GM08714 (cell line): Measurements from ENCODE around the gene MYO10.
"Not testable (repeated sequence)": the region's sequence is repeated elsewhere in the genome, so short reads cannot be mapped to it uniquely, and the experiment has no call there.

Experiments
- H3K4me3 ChIP-seq: fragments of 200-500 bp; sonication (Bioruptor generic); 2 replicates; pipeline ENCODE4 v1.5.1; 2014; ENCODE audit warnings: mild to moderate bottlenecking, low read length, inconsistent platforms
- ZNF274 ChIP-seq: IDR thresholded peaks from 2 replicates; pipeline ENCODE4 v1.6.1; 2012; ENCODE audit warnings: mild to moderate bottlenecking, low read depth, low read length

MYO10 gene

DNA sequence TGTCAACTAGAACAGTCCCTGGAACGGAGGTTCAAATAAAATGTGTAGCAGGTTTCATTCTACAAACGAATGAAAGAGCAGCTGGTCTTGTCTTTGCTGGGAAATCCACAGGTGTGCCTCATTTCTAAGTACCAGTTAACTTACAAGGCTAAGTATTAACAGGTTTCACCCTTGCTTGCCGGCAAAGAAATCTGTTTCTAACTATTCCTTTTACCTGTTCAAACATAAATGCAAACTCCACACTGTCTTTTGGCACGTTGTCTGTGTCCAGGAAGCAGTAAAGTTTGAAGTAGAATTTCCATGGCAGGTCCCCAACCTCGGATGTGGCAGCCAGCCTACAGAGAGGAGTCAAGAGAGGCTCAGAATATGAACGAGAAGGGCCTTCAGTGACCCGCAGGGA is 264.9 kb downstream of the MYO10 start:
- TF ChIP-seq ZNF274 = no peak
- H3K4me3 ChIP-seq = no peak overlapping the region

DNA sequence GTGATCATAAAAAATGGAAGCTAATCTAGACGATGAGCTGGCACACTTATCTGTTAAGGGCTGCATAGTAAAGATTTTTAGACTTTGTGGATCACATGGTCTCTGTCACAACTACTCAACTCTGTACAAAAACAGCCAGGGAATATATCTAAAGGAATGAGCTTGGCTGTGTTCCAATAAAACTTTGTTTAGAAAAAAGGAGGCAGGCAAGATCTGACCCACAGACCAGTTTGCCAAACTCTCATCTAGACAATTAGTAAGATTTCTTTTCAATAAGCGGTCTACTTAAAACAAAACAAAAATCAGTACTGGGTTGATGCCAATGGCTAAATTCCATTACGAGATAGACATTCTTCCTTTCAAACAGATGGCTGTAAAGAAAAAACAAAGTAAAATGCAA is 266.3 kb downstream of the MYO10 start:
- TF ChIP-seq ZNF274 = no peak
- H3K4me3 ChIP-seq = no peak overlapping the region

DNA sequence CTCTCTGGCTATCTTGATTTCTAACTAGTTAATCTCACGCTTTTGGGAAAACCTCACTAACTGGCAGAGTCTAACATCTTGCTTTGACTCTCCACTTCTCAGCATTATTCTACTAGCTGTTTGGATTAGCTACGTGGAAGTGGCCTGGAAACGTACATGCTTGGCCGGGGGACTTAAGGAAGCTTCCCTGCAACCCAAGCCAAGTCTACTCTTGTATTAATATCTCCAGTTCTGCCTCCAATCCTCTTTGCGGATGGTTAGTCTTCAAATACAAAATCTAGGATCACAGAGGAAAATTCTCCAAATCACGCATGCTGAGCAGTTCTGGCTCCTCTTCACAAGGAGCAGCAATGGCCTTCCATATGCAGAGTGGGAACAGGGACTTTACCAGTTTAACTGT is 267.5 kb downstream of the MYO10 start:
- TF ChIP-seq ZNF274 = no peak
- no peak overlapping the region for H3K4me3 ChIP-seq

DNA sequence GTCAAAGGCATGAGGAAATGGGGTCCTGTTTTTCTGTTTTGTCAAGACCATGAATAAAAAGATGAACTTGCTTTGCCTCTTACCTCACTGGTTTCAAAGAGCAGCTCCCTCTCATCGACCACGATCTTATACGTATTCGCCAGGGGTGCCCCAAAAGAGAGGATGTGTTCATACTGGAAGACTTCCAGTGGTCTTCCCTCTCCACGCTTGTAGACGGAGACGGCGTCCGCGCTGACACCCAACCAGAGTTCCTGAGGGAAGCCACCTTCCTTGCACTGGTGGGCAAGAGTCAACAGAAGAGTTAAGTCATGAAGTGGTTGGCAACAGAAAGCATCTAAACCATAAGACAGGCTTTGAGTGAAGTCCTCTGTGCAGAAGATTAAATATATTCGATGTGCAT is 267.9 kb downstream of the MYO10 start:
- TF ChIP-seq ZNF274 = no peak
- no peak overlapping the region for H3K4me3 ChIP-seq

DNA sequence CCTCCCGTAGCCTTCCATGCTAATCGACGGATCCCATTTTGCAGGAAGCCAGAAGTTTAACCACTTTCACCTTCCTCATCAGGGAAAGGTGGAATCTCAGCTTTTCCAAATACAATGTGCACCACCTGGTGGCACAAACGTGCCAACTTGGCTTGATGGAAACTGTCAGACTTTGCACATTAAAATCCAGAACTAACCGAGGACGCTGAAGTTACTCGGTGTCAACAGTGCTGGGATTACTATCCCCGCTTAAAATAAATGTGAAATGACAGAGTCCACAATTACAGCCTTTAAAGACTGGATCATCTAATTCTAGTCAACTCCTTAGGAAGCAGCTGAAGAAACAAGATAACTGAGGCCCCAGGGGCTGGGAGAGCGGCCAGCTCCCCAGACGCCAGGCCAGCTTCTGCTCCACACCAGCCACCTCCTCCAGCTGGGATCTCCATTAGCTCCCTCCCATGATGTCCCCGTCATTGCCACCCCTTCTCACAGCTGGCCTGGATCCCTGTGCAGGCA is 269.1 kb downstream of the MYO10 start:
- TF ChIP-seq ZNF274 = no peak
- no peak overlapping the region for H3K4me3 ChIP-seq

DNA sequence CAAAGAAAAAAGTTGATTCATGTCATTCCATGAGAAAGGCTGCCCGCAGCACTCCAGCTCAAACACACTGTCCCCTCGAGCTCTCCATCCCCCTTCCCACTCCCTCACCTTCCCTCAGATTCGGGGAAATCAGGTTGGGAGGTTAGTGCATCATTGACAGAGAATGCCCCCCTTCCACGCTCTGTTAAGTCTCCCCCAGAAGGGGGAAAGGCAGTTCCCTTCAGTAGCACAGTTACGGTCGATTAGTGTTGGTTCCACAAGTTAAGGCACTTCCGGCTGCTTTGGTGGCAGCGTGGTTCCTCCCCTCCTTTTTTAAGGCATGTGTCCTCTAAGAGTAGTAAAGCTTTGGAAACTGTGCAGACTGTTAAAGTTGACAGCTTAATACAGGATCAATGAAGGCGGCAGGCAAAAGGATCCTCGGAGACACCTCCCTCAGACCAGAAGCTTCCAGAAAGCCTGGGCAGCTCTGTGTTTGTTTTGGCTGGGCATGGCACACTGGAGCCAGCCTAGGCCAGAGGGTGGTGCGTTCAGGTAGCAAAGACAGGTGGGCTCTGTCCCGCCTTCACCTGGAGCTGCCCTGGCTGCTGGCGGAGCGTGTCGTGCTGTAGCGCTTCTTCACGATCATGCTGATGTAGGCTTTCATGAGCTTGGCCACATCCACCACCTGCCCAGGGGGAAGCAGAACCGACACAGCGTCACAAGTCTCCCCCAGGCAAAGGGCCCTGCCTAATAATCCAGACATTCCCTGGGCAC is 269.8 kb downstream of the MYO10 start:
- H3K4me3 ChIP-seq = no peak overlapping the region
- no peak for TF ChIP-seq ZNF274

DNA sequence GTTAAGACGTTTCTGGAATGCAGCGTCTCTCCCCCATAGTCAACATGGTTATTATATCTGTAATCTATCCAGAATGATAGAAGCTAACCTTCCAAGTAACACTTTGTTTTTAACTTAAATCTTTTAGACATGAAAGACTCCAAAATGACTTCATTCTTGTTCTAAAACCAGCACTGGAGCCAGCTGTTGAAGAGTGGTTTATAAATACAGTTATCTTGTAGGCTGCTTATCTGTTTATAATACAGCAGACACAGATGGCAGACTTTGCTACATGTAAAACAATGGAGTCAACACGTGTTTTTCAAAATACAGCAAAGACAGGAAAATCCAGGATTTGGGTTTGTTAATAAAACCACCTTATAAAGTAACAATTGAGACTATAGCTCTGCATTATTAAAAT is 270.5 kb downstream of the MYO10 start:
- H3K4me3 ChIP-seq = no peak overlapping the region
- TF ChIP-seq ZNF274 = no peak

DNA sequence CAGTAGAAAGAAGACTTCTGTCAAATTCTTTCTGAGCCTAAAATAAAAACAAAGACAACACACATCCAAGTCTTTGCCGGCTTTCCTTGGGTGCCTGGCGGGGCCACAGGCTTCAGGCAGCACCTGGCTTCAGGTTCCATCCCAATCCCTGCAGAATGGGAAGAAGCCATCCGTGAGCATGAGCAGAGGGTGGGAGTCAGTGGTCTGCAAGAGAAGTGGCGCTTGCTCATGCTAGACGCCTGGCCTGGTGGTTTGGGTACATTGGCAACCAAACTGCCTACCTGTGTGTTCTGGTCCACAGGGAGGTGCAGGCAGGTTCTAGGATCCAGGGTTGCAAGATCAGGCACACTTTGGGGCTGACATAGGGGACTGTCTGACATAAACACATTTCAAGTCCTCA is 271.7 kb downstream of the MYO10 start:
- H3K4me3 ChIP-seq = no peak overlapping the region
- TF ChIP-seq ZNF274 = no peak

DNA sequence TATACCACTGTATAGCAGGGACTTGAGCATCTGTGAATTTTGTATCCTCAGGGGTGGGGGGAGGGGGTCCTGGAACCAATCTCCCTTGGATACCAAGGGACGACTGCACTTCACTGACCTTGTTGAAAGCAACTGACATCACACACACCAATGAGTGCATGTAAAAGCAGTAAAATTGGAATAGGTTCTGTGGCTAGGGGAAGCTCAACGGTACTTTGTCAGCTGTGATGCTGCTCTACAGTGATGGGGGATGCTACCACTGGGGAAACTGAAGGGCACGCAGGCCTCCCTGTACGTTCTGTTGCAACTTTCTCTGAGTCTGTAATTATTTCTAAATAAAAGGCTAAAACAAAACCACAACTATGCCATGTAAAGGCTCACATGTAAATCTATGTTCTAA is 272.2 kb downstream of the MYO10 start:
- no peak overlapping the region for H3K4me3 ChIP-seq
- no peak for TF ChIP-seq ZNF274

DNA sequence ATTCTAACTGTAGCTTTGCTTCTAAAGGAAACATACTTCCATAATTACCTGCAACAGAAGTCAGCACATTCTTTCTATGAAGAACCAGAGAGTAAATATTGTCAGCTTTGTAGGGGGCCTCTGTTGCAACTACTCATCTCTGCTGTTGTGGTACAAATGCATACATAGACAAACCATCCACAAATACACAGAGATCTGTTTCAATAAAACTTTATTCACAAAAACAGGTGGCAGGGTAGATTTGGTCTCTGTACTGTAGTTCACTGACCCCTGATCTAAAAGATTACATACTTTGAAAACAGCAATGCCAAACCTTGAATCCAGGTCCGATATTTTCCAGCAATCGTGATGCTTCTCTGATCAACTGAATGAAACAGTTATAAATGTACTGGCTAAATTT is 274.4 kb downstream of the MYO10 start:
- TF ChIP-seq ZNF274 = no peak
- no peak overlapping the region for H3K4me3 ChIP-seq

DNA sequence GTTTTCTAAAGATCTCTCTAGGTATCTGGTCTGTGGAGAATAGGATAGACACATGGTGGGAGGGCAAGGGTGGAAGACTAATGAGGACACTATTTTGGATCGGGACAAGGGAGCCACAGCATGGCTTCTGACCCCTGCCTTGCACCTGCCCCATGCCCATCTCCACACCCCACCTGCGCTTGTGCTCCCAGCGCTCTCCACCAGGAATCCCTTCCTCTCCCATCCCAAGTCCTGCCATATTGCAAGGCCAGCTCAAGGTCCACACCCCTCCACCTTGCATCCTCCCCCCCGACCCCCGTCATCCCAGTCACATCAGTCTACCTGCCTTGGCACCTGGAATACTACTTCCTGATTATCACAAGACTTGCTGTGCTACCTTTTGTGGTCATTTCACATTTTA is 275.1 kb downstream of the MYO10 start:
- no peak for TF ChIP-seq ZNF274
- H3K4me3 ChIP-seq = no peak overlapping the region

DNA sequence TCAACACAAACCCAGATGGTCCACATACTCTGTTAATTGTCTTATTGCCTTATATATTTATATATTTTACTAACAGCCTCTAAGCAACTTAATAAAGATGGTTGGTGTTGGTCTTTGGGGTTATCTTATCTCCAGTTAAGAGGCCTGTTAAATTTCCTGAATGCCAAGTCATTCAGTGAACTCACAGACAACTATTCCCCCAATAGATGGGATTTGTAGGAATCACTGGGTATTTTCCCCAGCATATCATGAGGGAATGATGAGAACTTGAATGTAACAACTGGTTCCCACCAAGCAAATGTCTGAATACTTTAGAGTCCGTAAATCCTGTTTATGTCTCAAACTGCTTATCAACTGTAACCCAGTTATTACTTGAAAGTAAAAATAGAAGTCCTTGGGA is 276.6 kb downstream of the MYO10 start:
- H3K4me3 ChIP-seq = no peak overlapping the region
- TF ChIP-seq ZNF274 = no peak

DNA sequence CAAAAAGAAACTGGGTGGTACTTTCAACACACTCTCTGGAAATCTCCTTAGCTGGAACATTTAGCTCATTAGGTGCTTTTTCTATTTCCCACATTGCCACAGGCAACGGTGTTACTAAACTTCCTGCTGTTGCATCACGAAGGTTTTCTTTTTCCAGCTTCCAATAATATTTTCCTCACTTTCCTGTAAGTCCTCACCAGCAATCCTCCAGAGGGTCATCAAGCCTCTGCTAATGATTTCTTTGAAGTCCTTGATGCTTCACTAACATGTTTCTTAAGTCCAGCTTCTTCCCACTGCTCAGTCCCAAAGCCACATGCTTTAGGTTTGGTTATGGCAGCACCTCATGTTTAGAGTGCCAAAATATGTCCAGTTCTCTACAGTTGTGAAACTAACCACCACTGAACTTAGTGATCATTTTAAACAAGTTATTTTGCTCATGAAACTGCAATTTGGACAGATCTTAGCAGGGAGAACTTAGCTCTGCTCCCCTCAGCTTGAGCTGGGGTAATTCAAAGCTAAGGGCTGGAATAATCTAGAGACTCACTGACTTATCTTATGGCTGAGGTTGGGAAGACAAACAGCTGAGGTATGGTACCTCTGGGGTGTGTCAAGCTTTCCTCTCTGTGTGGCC is 279.4 kb downstream of the MYO10 start:
- no peak for TF ChIP-seq ZNF274
- H3K4me3 ChIP-seq = no peak overlapping the region

DNA sequence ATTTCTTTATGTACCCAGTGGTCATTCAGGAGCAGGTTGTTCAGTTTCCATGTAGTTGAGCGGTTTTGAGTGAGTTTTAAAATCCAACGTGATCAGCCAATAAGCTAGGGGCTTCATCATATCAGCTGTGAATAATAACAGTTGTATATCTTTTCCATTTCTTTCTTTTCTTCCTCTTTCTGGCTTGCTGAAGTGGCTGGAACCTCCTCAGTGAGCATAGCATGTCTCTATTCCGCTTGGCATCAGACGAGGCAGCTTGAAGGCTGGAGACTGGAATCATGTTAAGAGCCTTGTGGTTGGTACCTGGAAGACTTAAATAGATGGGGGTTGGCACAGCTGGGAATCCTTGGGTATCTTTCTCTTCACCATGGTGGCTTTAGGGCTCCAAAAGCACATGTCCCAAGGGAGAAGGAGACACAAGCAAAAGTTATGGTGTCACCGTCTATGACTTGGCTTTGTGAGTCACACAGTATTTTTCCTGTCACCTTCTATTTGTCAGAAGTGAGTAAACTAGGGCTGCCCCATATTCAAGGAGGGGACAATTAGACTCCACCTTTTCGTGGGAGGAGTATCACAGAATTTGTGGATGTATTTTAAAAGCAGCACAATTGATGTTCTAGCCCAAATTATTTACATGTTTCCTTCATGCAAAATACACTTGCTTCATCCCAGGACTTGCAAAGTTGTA is 281.3 kb downstream of the MYO10 start:
- no peak overlapping the region for H3K4me3 ChIP-seq
- no peak for TF ChIP-seq ZNF274

DNA sequence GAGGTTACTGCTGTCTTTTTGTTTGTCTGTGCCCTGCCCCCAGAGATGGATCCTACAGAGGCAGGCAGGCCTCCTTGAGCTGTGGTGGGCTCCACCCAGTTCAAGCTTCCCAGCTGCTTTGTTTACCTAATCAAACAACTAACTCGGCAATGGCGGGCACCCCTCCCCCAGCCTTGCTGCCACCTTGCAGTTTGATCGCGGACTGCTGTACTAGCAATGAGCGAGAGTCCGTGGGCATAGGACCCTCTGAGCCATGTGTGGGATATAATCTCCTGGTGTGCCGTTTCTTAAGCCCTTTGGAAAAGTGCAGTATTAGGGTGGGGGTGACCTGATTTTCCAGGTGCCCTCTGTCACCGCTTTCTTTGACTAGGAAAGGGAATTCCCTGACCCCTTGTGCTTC is 287.3 kb downstream of the MYO10 start:
- not testable (repeated sequence) for H3K4me3 ChIP-seq

DNA sequence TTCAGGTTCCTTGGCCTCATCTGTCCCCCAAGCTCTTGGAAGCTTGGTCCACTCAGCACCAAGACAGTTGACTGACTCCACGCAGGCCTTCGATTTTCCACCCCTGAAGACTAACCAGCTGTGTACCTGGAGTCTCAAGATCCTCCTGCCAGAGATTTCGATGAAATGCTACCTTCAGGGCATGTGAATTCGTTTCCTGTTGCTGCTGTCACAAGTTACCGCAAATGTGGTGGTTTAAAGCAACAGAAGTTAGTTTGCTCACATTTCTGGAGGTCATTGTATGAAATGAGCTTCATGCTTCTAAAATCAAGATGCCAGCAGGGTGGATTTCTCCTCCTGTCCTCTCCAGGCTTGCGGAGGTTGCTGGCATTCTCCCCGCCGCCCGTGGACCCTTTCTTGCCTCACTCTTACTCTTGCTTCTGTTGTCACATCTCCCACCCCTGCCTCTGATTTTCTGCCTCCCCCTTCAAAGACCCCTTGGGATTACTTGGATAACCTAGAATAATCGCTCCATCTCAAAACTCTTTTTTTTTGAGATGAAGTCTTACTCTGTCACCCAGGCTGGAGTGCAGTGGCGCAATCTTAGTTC is 291.7 kb downstream of the MYO10 start:
- no peak for TF ChIP-seq ZNF274
- H3K4me3 ChIP-seq = no peak overlapping the region
